GM20431 (cell line): ENCODE data around the gene SLFN13.
"Not testable (repeated sequence)": the region's sequence is repeated elsewhere in the genome, so short reads cannot be mapped to it uniquely, and the experiment has no call there.

Experiments
- in situ Hi-C: fragments of 300-500 bp; cut with MseI, MboI; formaldehyde crosslinking; loops from one replicate; pipeline ENCODE4 v1.15.0; 2020; ENCODE audit warnings: low sequenced_read_pairs; ENCODE audit not compliant: unreplicated experiment

SLFN13 gene, protein sequence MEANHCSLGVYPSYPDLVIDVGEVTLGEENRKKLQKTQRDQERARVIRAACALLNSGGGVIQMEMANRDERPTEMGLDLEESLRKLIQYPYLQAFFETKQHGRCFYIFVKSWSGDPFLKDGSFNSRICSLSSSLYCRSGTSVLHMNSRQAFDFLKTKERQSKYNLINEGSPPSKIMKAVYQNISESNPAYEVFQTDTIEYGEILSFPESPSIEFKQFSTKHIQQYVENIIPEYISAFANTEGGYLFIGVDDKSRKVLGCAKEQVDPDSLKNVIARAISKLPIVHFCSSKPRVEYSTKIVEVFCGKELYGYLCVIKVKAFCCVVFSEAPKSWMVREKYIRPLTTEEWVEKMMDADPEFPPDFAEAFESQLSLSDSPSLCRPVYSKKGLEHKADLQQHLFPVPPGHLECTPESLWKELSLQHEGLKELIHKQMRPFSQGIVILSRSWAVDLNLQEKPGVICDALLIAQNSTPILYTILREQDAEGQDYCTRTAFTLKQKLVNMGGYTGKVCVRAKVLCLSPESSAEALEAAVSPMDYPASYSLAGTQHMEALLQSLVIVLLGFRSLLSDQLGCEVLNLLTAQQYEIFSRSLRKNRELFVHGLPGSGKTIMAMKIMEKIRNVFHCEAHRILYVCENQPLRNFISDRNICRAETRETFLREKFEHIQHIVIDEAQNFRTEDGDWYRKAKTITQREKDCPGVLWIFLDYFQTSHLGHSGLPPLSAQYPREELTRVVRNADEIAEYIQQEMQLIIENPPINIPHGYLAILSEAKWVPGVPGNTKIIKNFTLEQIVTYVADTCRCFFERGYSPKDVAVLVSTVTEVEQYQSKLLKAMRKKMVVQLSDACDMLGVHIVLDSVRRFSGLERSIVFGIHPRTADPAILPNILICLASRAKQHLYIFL

DNA sequence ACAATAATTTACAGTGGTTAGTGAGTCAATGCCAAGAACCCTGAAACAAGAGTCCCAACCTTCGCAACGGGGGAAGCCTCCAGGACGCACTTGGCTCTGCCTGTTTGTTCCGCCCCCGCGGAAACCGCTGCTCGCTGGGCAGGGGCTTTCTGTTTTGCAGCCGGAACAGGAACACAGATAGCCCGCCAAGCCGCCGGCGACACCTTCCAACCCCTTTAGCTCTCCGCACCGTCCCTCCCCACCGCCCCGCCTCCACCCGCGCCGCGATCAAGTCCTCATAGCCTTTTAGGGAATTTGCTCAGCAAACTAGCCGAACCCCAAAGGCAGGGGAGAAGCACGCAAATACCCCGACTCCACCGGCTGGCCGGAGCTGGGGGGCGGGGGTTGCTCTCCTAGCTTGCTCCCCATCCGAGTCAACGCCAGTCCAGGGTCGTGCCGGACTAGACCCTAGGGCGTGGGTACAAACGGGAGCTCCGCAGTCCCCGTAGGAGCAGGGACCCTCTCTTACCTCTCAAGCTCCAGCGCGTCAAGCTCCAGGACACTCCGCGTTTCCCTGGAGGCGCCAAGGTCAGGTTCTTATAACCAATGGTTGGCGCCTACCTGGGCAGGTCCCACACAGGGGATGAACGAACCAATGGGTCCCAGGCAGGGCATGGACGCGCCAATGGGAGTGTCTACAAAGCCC lies at the start of gene SLFN13:
Gene SLFN13 (minus strand): TSS at position 553 of the 685 bp plus-strand sequence. CDS start 3,086 bp downstream, outside the sequence.
- in situ Hi-C loops: no loop called here

DNA sequence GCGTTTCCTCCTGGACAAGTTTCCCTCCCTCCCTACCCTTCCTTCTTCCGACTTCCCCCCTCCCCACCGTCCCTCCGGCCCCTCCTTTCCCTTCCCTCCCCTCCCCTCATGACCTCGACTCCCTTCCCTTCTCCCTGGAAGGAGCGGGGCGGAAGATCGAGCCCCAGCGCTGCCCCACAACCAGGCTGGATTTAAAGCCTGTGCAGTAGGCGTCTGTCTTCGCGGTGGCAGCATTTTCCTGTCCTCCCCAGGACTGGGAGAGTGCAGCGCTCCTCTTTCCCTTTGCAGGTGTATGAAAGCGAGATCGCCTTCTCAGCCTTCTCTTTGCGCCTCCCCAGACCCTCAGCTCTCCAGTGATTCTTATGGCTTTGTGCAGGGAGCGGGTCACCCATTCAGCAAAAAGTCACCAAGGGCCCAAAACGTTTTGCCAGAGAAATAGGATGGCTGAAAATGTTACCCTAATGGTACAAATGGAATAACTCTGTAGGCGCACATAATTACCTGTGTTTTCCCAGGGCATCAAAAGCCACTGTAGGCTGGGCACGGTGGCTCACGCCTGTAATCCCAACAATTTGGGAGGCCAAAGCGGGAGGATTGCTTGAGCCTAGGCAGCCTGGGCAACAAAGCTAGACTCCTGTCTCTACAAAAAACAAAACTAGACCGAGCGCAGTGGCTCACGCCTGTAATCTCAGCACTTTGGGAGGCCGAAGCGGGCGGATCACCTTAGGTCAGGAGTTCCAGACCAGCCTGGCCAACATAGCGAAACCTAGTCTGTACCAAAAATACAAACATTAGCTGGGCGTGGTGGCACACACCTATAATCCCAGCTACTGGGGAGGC lies 48.1 kb upstream of the SLFN13 start:
- in situ Hi-C loops: no loop called here

DNA sequence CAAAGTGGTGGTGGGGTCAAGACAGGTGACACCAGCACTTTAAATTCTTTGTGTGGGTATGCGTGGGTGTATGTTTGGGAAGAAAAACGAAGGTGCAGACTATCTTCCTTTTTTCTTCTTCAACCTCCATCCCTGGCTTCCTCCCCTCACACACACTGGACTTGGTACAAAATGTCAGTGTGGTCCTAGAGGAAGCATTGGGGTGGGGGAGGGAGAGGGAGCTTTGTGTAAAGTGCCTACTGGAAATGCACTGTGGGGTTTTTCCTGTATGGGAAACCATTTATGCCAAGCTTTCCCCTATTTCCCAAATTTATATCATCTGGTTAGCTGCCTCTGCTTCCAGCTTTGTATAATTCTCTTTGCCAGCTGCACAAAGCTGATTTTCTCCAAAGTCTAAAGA lies 44.5 kb upstream of the SLFN13 start:
- in situ Hi-C loops: no loop called here

DNA sequence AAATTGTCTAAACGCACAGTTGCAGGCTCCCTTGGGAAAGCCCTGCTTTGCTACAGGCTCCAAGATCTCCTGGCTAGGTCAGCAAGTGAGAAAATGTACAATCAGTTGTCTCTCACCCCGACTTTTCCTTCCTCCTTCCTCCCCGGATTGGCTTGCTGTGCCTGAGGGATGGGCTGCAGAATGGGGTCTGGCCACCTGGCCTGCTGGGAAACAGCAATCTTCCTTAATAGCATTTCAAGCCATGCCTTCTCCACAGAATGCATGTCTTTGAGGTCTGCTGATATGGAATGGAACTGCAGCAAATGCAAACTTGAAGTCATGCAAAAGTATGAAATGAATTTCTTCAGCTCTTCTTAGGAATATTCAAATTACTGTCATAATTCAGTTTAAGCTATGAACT lies 42.9 kb upstream of the SLFN13 start:
- in situ Hi-C loops: no loop called here

DNA sequence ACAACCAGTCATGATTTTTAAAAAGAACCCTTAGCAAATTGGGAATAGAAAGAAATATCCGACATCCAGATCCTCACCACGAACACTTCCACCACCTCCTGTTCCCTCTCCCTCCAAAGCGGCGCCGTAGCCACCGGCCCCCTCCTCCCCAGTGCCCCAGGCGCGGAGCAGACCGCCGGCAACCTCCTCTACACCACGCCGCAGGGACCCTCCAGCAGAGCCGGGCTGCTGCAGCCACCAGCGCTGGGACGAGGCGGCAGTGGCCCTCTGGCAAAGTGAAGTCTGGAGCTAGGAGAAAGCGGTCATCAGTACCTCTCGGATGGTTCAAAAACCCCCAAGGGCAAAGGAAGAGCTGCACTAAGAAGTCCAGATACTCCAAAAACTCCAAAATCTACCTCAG lies 41.4 kb upstream of the SLFN13 start:
- in situ Hi-C loops: no loop called here

DNA sequence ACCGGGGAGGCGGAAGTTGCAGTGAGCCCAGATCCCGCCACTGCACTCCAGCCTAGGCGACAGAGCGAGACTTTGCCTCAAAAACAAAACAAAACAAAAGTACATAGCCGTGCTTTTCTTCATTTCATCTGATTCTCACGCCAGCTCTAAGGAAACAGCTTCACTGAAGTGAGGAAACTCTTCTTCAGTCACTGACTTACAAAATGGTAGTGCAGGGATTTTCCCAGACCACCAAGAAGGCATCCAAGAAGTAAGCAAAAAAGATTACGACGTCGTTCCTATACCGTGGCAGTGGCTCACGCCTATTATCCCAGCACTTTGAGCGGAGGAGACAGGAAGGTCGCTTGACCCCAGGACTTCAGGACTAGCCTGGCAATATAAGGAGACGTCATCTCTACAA lies 40.4 kb upstream of the SLFN13 start:
- in situ Hi-C loops: no loop called here

DNA sequence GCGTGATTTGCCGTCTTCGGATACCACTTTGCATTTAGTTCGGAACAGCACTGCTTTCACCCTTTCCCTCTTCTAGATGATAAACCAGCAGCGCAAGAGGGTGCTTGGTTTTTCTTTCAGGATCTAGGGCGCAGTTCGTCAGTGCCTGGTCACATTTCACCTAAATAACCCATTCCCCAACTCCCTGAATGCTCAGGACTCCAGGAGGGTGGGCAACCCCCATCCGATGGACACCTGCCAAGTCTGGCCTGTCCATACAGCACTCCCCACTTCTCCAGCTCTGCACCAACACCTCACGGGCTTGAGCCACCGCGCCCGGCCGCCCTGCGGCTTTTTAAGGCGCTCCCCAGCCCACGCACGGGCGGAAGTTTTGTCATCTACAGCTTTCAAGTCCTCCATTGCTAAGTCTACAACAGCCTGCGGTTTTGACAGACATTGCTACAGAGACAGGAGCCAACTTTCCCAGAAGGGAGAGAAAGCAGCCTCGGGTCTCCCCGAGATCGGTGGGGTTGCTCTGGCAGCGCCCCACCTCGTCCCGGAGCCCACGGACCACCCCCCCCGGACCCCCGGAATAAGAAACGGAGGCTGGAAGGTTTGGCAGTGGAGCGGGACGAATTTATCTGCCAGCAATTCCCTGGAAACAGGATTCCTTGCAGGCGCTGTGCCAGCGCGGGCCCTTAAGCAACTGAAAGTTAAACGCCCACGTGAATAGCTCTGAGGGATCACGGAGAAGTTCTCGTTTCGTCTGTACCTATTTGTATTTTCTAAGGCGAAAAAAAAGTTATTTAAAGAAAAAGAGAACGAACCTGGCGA lies 38.6 kb upstream of the SLFN13 start:
- in situ Hi-C loops: no loop called here

DNA sequence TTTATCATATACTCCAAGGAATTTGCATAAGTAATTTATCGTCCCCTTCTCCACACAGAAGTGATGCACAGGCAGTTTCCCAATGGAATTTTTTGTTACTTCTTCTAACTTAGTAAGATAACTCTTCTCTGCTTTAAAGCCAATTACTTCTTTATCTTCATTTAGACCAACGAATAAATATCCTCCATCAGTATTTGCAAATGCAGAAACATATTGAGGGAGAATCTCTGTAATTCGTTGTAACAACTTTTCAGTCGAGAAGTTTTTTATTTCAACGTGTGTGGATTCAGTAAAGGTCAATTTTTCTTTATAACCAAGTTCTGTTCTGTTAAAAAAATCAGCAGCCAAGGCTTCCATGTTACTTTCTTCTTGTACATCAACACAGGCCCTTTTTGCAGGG lies 30.7 kb upstream of the SLFN13 start:
- in situ Hi-C loops: no loop called here

DNA sequence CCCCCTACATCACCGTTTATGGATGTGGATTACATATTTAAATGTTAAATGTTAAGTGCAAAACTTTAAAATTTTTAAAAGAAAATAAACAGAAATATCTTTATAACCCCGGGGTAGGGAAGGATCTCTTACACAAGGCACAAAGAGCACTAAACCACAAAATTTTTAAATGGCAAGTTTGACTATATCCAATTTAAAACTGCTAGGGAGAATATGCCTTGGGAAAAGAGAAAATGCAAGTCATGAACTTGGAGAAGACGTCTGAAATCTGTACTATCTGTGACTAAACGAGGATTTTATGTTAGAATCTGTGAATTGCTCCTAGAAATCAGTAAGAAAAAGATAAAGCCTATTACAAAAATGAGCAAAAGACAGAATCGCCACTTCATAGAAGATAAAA lies 28.7 kb upstream of the SLFN13 start:
- in situ Hi-C loops: no loop called here

DNA sequence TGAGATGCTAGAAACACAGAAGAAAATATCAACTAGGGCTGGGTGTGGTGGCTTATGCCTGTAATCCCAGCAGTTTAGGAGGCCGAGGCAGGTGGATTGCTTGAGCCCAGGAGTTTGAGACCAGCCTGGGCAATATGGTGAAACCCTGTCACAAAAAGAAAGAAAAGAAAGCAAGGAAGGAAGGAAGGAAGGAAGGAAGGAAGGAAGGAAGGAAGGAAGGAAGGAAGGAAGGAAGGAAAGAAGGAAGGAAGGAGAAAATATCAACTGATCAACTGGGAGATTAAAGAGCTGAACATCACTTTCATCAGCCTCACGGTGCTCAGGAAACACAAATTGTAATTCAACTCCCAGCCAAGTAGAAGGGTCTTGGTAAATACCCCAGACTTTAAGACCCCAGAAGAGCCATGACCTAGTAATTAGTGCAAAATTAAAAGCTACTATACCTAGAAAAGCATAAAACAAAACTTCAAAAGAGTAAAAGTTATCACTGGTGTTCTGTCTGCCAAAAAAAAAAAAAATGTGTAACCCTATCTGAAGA lies 27.8 kb upstream of the SLFN13 start:
- in situ Hi-C loops: no loop called here

DNA sequence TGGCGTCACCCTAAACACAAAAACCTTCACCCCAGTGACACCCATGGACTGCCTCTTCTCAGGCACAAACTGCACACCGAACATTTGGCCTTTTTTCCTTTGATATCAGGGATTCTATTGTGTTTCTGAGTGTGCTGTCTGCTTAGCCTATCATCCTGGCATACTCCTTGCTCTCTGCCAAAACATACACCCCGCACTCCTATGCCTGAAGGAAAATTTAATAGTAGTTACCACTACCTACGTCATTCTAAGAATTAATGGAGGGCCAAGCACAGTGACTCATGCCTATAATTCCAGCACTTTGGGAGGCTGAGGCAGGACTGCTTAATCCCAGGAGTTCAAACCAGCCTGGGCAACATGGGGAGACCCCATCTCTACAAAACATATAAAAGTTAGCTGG lies 19.9 kb upstream of the SLFN13 start:
- in situ Hi-C loops: no loop called here

DNA sequence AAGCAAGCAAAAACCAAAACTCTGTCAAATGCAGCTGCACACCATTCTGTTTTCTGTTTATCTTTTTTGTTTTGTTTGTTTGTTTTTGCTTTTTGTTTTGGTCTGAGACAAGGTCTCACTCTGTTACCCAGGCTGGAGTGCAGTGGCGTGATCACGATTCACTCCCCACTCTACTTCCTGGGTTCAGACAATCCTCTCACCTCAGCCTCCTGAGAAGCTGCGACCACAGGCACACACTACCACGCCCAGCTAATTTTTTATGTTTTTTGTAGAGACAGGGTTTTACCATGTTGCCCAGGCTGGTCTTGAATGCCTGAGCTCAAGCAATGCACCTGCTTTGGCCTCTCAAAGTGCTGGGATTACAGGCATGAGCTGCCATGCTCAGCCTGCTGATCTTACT lies 19.3 kb upstream of the SLFN13 start:
- in situ Hi-C loops: no loop called here

DNA sequence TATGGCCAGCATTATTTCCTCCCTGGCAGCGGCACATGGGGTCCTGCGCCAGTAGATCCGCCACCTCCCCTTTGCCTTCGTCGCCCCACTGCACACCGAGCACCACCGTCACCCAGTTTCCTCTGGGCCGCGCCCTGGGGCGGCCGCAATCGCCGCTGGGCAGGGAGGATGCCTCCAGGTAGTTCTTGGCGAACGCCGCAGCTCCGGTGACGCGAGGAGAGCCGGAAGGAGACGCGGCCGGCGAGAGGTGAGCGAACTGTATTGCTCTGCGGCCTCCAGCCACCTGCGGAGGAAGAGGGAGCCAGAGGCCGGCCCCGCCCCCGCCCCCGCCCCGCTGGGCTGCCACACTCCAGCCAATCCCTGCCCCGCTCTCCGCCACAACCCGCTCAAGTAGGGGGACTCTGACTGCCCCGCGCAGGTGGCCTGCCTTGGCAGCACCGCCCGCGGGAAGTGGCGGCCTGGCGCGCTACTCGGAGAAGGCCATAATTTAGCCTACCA lies 11.8 kb upstream of the SLFN13 start:
- in situ Hi-C loops: no loop called here

DNA sequence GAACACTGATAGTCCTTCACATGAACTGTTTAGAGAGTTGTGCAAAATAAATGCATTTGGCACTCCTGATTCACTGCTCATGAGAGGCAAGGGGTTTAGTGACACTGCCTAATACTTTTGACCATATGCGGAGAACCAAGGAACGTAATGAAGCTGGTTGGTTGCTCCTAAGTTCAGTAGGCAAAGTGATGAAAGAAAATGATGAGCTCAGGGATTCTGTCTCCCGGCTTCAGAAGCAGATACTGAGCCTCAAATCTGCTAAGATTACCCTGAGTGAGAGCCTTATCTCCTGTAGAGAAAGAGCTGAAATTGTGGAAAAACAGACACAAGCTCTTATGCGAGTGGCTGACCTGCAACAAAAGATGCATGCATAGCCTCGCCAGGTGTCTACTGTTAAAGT lies 5.5 kb upstream of the SLFN13 start:
- in situ Hi-C loops: not testable (repeated sequence)

DNA sequence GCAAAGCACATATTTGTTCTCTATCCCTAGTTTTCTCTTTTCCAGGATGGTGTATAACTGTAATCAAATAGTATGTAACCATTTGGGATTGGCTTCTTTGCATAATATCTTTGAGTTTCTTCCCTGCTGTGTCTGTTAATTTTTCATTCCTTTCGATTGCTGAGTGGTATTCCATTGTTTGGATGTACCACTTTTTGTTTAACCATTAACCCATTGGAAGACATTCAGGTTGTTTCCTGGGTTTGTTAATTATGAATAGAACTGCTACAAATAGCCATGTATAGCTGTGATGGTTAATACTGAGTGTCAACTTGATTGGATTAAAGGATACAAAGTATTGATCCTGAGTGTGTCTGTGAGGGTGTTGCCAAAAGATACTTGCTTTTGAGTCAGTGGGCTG lies 4.6 kb upstream of the SLFN13 start:
- in situ Hi-C loops: no loop called here

DNA sequence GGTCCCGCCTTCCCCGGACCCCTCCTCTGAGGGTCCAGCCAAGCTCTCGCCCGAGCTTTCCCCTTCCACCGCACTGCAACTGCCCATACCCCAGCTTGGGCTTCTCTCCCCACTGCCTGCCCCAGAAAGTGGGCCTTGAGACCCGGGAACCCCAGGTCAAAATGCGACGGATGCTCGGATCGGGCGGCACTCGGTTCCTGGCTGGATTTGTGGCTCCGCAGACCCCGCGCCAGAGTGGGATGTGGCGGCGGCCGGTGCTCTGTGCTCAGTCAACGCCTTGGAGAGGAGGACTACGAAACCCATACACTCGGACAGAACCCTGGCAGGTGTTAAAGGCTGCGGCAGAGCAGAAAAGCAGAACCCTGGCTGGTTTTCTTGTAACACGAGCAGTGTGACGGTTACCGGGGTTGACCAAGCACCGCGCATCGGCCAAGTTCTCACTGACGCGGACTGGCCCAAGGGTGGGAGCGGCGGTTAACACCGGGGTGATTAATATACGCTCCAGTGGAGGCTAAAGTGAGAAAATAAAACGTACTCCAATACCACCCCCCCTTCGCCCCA lies 885 bp upstream of the SLFN13 start:
- in situ Hi-C loops: no loop called here

DNA sequence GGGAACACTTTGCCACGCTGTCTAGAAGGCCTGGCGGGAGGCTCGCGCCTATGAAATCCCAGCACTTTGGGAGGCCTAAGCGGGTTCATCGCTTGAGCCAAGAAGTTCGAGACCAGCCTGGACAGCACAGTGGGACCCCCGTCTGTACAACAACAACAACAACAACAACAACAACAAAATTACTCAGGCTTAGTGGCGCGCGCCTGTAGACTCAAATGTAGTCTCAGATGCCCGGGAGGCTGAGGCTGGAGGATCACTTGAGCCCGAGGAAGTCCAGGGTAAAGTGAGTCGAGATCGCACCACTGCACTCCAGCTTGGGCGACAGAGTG lies 297 bp upstream of the SLFN13 start:
- in situ Hi-C loops: no loop called here

DNA sequence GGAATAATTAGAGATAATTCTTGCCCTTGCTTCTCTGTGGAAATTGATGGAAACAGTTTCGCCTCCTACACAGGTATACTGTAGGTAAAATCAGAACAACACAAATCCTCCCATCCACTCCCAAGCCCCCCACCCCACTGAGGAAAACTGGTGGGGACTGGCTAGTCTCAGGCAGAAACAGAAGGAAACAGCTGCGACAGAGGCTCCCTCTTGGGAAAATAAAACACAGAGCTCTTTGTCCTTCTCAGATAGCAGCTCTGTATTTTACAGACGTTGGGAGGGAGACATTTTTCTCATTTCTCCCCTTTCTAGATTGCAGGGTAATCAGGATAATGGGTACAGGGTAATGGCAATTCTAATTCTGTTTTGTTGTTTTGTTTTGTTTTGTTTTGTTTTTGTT lies 1.1 kb downstream of the SLFN13 start:
- in situ Hi-C loops: no loop called here
